Mesenchymal stem cell (in vitro differentiated cells and primary cell): ENCODE measurements around the gene MBNL3.
A peak's percentile ranks its signal among the peaks of the same experiment; 100 is the strongest.

Experiments used
- DNase-seq: peaks from one replicate; pipeline ENCODE4 v3.0.0-alpha.2; 2013
- H2AFZ ChIP-seq: one replicate; pipeline ENCODE4 v1.6.1; 2013; ENCODE audit warnings: low read depth, mild to moderate bottlenecking, control low read depth, inconsistent platforms, low read length, moderate library complexity
- H2AK5ac ChIP-seq: 2 replicates; pipeline ENCODE4 v1.6.1; 2013; ENCODE audit warnings: low read length, moderate library complexity, mild to moderate bottlenecking, inconsistent platforms; ENCODE audit not compliant: severe bottlenecking
- H2BK120ac ChIP-seq: one replicate; pipeline ENCODE4 v1.6.1; 2013; ENCODE audit warnings: low read depth, mild to moderate bottlenecking, inconsistent platforms, low read length, moderate library complexity
- H2BK12ac ChIP-seq, 2 experiments: one replicate each; pipeline ENCODE4 v1.6.1; 2013; ENCODE audit warnings: inconsistent platforms in 2 of 2, low read length in 2 of 2, mild to moderate bottlenecking in 2 of 2, moderate library complexity in 2 of 2, control low read depth in 1 of 2
- H2BK15ac ChIP-seq: one replicate; pipeline ENCODE4 v1.6.1; 2013; ENCODE audit warnings: mild to moderate bottlenecking, low read depth, inconsistent platforms; ENCODE audit not compliant: poor library complexity, severe bottlenecking
- H2BK5ac ChIP-seq: 2 replicates; pipeline ENCODE4 v1.6.1; 2013; ENCODE audit warnings: low read depth, mild to moderate bottlenecking, low read length, control low read depth, inconsistent platforms; ENCODE audit not compliant: poor library complexity, severe bottlenecking
- H3K14ac ChIP-seq, 2 experiments: one replicate each; pipeline ENCODE4 v1.6.1; 2013; ENCODE audit warnings: inconsistent platforms in 2 of 2, low read length in 2 of 2, control low read depth in 1 of 2, mild to moderate bottlenecking in 1 of 2, moderate library complexity in 1 of 2
- H3K18ac ChIP-seq, 2 experiments: one replicate each; pipeline ENCODE4 v1.6.1; 2013; ENCODE audit warnings: inconsistent platforms in 2 of 2, low read length in 2 of 2, control low read depth in 1 of 2, low read depth in 1 of 2, mild to moderate bottlenecking in 1 of 2
- H3K23ac ChIP-seq, 2 experiments: one replicate each; pipeline ENCODE4 v1.6.1; 2013; ENCODE audit warnings: inconsistent platforms in 2 of 2, low read length in 2 of 2, mild to moderate bottlenecking in 2 of 2, moderate library complexity in 2 of 2, control low read depth in 1 of 2
- H3K27ac ChIP-seq: 2 replicates; pipeline ENCODE4 v1.5.1; 2013; ENCODE audit warnings: mild to moderate bottlenecking, moderate library complexity, low read length, control low read depth, inconsistent platforms; ENCODE audit not compliant: poor library complexity, severe bottlenecking
- H3K27me3 ChIP-seq, 2 experiments: 2 replicates each; pipeline versions ENCODE4 v1.6.1 to v1.7.0; 2013; ENCODE audit warnings: low read length in 2 of 2, mild to moderate bottlenecking in 2 of 2, moderate library complexity in 2 of 2, control low read depth in 1 of 2, inconsistent platforms in 1 of 2; ENCODE audit not compliant: control insufficient read depth in 1 of 2, insufficient read depth in 1 of 2
- H3K36me3 ChIP-seq, 2 experiments: 2 replicates each; pipeline versions ENCODE4 v1.6.1 to v1.7.0; 2013; ENCODE audit warnings: low read length in 2 of 2, control low read depth in 1 of 2, inconsistent platforms in 1 of 2, low read depth in 1 of 2, mild to moderate bottlenecking in 1 of 2; ENCODE audit not compliant: insufficient read depth in 2 of 2, control insufficient read depth in 1 of 2
- H3K4ac ChIP-seq, 2 experiments: one replicate each; pipeline ENCODE4 v1.6.1; 2013; ENCODE audit warnings: inconsistent platforms in 2 of 2, low read length in 2 of 2, mild to moderate bottlenecking in 2 of 2, moderate library complexity in 2 of 2, control low read depth in 1 of 2, low read depth in 1 of 2
- H3K4me1 ChIP-seq: 2 replicates; pipeline ENCODE4 v1.6.1; 2013; ENCODE audit warnings: low read depth, low read length, control low read depth; ENCODE audit not compliant: control insufficient read depth, insufficient read depth
- H3K4me2 ChIP-seq: 2 replicates; pipeline ENCODE4 v1.6.1; 2013; ENCODE audit warnings: low read length, mild to moderate bottlenecking, inconsistent platforms; ENCODE audit not compliant: poor library complexity, severe bottlenecking
- H3K4me3 ChIP-seq, 2 experiments: 2 replicates each; pipeline versions ENCODE4 v1.5.1 to v1.7.0; 2013; ENCODE audit warnings: low read length in 2 of 2, mild to moderate bottlenecking in 2 of 2, control low read depth in 1 of 2, low read depth in 1 of 2; ENCODE audit not compliant: insufficient read depth in 1 of 2
- H3K79me1 ChIP-seq: replicated peaks from 2 replicates; pipeline ENCODE4 v1.6.1; 2013; ENCODE audit warnings: mild to moderate bottlenecking, control low read depth, low read length, inconsistent platforms; ENCODE audit not compliant: poor library complexity, severe bottlenecking
- H3K9ac ChIP-seq: 2 replicates; pipeline ENCODE4 v1.7.0; 2013; ENCODE audit warnings: mild to moderate bottlenecking, low read length, moderate library complexity
- H3K9me3 ChIP-seq: 2 replicates; pipeline ENCODE4 v1.7.0; 2013; ENCODE audit warnings: mild to moderate bottlenecking, low read length; ENCODE audit not compliant: control insufficient read depth
- H4K8ac ChIP-seq: one replicate; pipeline ENCODE4 v1.6.1; 2013; ENCODE audit warnings: inconsistent platforms, mild to moderate bottlenecking, low read length, moderate library complexity
- H4K91ac ChIP-seq: one replicate; pipeline ENCODE4 v1.6.1; 2013; ENCODE audit warnings: mild to moderate bottlenecking, low read length, inconsistent platforms
- WGBS: methylation state at CpG from one replicate; pipeline ENCODE4 v1.1.7; 2013; ENCODE audit warnings: mixed read lengths; 5-methylcytosine and 5-hydroxymethylcytosine counted together

The MBNL3 gene

DNA sequence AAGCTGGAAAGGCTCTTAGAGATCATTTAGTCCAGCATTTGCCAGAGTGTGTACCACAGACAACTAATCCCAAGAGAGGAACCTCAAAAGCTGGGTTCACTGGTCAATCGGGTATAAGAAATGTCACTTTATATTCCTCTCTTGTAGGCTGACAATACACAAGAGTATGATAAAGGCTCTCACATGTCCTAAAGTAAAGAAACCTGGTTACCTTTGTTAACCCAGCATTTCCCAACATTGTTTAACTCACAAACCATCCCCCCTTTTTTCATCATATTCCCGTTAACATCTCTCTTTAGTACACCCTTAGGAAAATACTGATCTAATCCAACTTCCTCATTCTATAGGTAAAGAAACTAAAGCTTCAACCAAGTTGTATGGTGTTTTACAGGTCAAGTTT, 74.4 kb downstream of the MBNL3 start:
- peaks cover 3% of the 10 kb centered on the region for H3K4me1 ChIP-seq
- no peak overlapping the region for H2BK12ac ChIP-seq
- no peak overlapping the region for H2BK5ac ChIP-seq
- H3K9ac ChIP-seq, result no peak overlapping the region
- H2BK120ac ChIP-seq, result no peak overlapping the region
- no peak overlapping the region for H3K4me2 ChIP-seq
- H3K23ac ChIP-seq, result no peak overlapping the region
- no peaks in the 10 kb centered on the region for H3K9me3 ChIP-seq
- H3K18ac ChIP-seq, result no peak overlapping the region
- 100% methylated on average over 1 of the region's 2 CpGs for WGBS
- H3K4me3 ChIP-seq, result no peak overlapping the region
- no peak overlapping the region for H4K8ac ChIP-seq
- DNase-seq, result no peak
- H3K14ac ChIP-seq, result no peak overlapping the region
- no peak overlapping the region for H4K91ac ChIP-seq
- H2AFZ ChIP-seq, result no peak overlapping the region
- H3K79me1 ChIP-seq, result no peaks in the 10 kb centered on the region
- no peak overlapping the region for H2BK15ac ChIP-seq
- peaks cover 0 to 4% of the 10 kb centered on the region in 2 experiments for H3K27me3 ChIP-seq
- no peak overlapping the region for H3K27ac ChIP-seq
- H3K4ac ChIP-seq, result no peak overlapping the region
- no peaks in the 10 kb centered on the region for H3K36me3 ChIP-seq
- H2AK5ac ChIP-seq, result no peak overlapping the region

DNA sequence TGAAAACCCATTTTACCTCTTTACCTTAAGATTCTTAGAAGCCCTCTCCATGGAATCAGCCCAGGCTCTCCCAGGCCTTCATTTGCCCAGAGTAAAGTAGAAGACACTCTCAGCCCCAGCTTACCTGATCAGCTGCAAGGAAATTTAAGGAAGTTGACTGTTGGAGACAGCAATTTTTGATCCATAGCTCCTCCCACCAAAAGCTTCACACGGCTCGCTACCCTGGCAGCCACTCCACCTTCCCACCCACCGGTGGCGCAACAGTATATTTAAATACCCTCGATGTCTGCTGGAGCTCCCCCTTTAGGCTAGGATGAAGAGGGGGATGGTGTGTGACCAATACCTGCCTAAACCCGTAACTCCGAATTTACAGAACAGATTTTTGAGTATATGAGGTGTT, 75.4 kb downstream of the MBNL3 start:
- H3K14ac ChIP-seq, result no peak overlapping the region

DNA sequence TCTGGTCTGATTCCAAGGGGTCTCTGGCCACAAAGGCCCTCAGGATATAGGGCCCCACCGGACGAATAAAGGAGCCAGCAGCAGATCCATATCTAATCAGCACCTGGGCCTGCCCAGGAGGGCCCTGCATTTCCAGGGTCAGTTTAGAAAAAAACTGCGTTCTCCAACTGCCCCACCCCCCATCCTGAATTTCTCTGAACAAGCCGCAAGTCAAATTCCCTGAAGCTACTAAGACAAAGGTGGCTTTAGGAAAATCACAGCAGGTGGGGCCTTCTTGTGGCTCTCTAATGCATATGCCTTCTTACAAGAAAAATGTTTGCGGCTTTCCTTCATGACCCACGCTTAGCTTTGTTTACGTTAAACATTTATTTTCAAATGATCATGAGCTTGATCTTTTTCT, 76.6 kb downstream of the MBNL3 start:
- Histone ChIP-seq H2AFZ (no peak overlapping the region), H3K36me3 (no peaks in the 10 kb centered on the region), H2AK5ac (no peak overlapping the region), H3K4me1 (peaks cover 3% of the 10 kb centered on the region), H3K23ac (no peak overlapping the region), H3K9me3 (no peaks in the 10 kb centered on the region), H2BK120ac (no peak overlapping the region), H3K4me3 (no peak overlapping the region), H3K27ac (peak overlapping the region; percentile 58), H3K4me2 (peak overlapping the region; percentile 29), H2BK15ac (no peak overlapping the region), H3K14ac (no peak overlapping the region), H3K79me1 (no peaks in the 10 kb centered on the region), H4K91ac (no peak overlapping the region), H3K4ac (no peak overlapping the region), H2BK12ac (no peak overlapping the region), H4K8ac (no peak overlapping the region), H3K27me3 (peaks cover 0 to 4% of the 10 kb centered on the region in 2 experiments), H2BK5ac (no peak overlapping the region), H3K18ac (no peak overlapping the region), H3K9ac (no peak overlapping the region)
- no peak for DNase-seq
- WGBS, result 24% methylated on average over 7 of the region's 7 CpGs

More for the DNA sequence above, 75.4 kb downstream of the MBNL3 start:
- Histone ChIP-seq H3K23ac (no peak overlapping the region), H2AFZ (no peak overlapping the region), H3K27me3 (peaks cover 0 to 4% of the 10 kb centered on the region in 2 experiments), H4K8ac (no peak overlapping the region), H2AK5ac (no peak overlapping the region), H3K9ac (no peak overlapping the region), H2BK12ac (no peak overlapping the region), H3K4ac (no peak overlapping the region), H3K4me2 (no peak overlapping the region), H2BK120ac (no peak overlapping the region), H3K79me1 (no peaks in the 10 kb centered on the region), H3K4me3 (no peak overlapping the region), H2BK15ac (no peak overlapping the region), H3K27ac (no peak overlapping the region), H4K91ac (no peak overlapping the region), H3K18ac (no peak overlapping the region), H2BK5ac (no peak overlapping the region), H3K4me1 (peaks cover 3% of the 10 kb centered on the region), H3K9me3 (no peaks in the 10 kb centered on the region), H3K36me3 (no peaks in the 10 kb centered on the region)
- no peak for DNase-seq
- 61% methylated on average over 3 of the region's 7 CpGs for WGBS

DNA sequence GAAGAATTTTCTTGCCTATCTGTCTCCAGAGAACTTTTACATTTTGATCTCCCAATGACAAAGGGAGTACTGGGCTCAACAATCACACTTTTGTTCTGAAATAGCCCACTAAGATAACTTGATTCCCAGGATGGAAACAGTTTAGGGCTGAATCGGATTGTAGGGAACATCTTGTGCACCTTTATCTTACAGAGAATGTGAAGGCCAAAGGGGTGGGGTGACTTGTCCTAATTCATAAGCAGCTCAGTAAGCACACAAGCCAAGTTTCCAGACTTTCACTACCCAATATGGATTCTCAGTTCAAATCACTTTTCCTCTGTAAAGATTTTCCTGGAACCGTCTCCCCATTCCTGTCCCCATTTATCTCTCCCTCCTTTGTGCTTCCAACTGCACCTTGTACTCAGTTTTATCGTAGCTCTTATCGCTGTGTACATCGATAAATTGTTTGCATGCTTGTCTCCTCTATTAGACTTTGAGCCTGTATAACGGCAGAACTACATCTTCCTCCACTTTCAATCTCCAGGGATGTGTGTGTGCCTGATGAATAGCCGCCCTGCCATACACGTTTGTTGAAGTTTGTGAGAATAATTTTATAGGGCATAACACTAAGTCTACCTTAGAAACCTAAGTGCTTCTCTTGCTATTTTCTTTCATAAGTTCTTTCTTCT, 77.4 kb downstream of the MBNL3 start:
- Histone ChIP-seq H3K18ac (no peak overlapping the region), H4K8ac (no peak overlapping the region), H4K91ac (no peak overlapping the region), H2BK5ac (no peak overlapping the region), H2BK12ac (no peak overlapping the region), H3K9me3 (no peaks in the 10 kb centered on the region), H2BK120ac (no peak overlapping the region), H3K4me3 (no peak overlapping the region), H3K27me3 (peaks cover 0 to 4% of the 10 kb centered on the region in 2 experiments), H2BK15ac (no peak overlapping the region), H3K9ac (no peak overlapping the region), H3K23ac (no peak overlapping the region), H3K36me3 (no peaks in the 10 kb centered on the region), H3K27ac (no peak overlapping the region), H2AK5ac (no peak overlapping the region), H3K14ac (no peak overlapping the region), H3K4ac (no peak overlapping the region), H3K79me1 (no peaks in the 10 kb centered on the region), H3K4me2 (no peak overlapping the region), H2AFZ (no peak overlapping the region), H3K4me1 (peaks cover 3% of the 10 kb centered on the region)
- 100% methylated on average over 4 of the region's 8 CpGs for WGBS
- DNase-seq, result no peak
